HepG2 (cell line): ENCODE results near the gene RBBP8NL. TPM values are rescaled to one million over a fixed set of nuclear protein-coding genes. Genes with fewer than 3 reads are reported as not detected.

Source experiments
- ATAC-seq: fragments of 200-7000 bp; cut with Tn5 transposase; 3 replicates; pipeline ENCODE4 v1.9.1; 2020; ENCODE audit warnings: mild to moderate bottlenecking, moderate library complexity
- BruUV-seq: library from RNA; stranded (reverse); fragments of 400-500 nt; replicated peaks from 2 replicates; lab custom pipeline; 2021; lab: Mats Ljungman, UMichigan
- CTCF ChIA-PET: fragments of 300-600 bp; formaldehyde crosslinking; extraction: SDS; loops from one replicate; lab custom pipeline; 2021; ENCODE audit warnings: low total read pairs, inconsistent platforms, low intra/inter-chr PET ratio; lab: Yijun Ruan, JAX
- POLR2A ChIA-PET: fragments of 350-600 bp; sonication (Branson Sonifier 250); formaldehyde crosslinking; loops from one replicate; lab custom pipeline; 2020; ENCODE audit warnings: antibody characterized with exemption, inconsistent platforms; lab: Yijun Ruan, JAX
- DNase-seq: peaks from one replicate; pipeline ENCODE4 v3.0.0-alpha.2; 2015; ENCODE audit warnings: low spot score
- FAIRE-seq: peaks from 3 replicates; lab custom pipeline; 2011; peaks lifted over from hg19 to GRCh38; lab: Jason Lieb, UNC
- H2AFZ ChIP-seq: one replicate; pipeline ENCODE4 v1.6.1; 2011; ENCODE audit warnings: low read length, inconsistent platforms
- H3K27ac ChIP-seq: fragments of 300-600 bp; 3 replicates; pipeline ENCODE4 v1.8.0; 2011; ENCODE audit warnings: mixed run types, mild to moderate bottlenecking, mixed read lengths, low read length, inconsistent platforms; ENCODE audit not compliant: insufficient read depth; ENCODE audit errors: extremely low read length
- H3K27me3 ChIP-seq, 2 experiments: fragments of 200-600 bp in 1 of 2; 2 replicates in 1 of 2; 3 replicates in 1 of 2; pipeline versions ENCODE4 v1.6.0 to v1.8.0; 2011; ENCODE audit warnings: low read length in 2 of 2, mild to moderate bottlenecking in 2 of 2, moderate library complexity in 2 of 2, inconsistent platforms in 1 of 2; ENCODE audit not compliant: insufficient read depth in 2 of 2, control insufficient read depth in 1 of 2
- H3K36me3 ChIP-seq, 2 experiments: fragments of 200-600 bp in 1 of 2; replicated peaks in 1 of 2; 2 replicates in 1 of 2; 3 replicates in 1 of 2; pipeline versions ENCODE4 v1.5.1 to v1.8.0; 2011; ENCODE audit warnings: low read length in 2 of 2, inconsistent platforms in 1 of 2; ENCODE audit not compliant: insufficient read depth in 2 of 2, control insufficient read depth in 1 of 2
- H3K4me1 ChIP-seq: 2 replicates; pipeline ENCODE4 v1.5.1; 2012; ENCODE audit warnings: low read length, inconsistent platforms; ENCODE audit not compliant: insufficient read depth
- H3K4me2 ChIP-seq: 2 replicates; pipeline ENCODE4 v1.6.0; 2011; ENCODE audit warnings: low read depth, low read length, inconsistent platforms
- H3K4me3 ChIP-seq, 3 experiments: fragments of 200-600 bp in 1 of 3; sonication (generic), shearing (Covaris generic) in 1 of 3; replicated peaks in 1 of 3; 2 replicates each; pipeline ENCODE4 v1.5.1; 2011 to 2016; ENCODE audit warnings: low read length in 3 of 3, inconsistent platforms in 2 of 3, low read depth in 2 of 3, mild to moderate bottlenecking in 2 of 3, control low read depth in 1 of 3, mixed read lengths in 1 of 3; ENCODE audit not compliant: insufficient read depth in 1 of 3
- H3K79me2 ChIP-seq: one replicate; pipeline ENCODE4 v1.6.1; 2011; ENCODE audit warnings: low read length, inconsistent platforms; ENCODE audit not compliant: insufficient read depth
- H3K9ac ChIP-seq: 2 replicates; pipeline ENCODE4 v1.6.0; 2011; ENCODE audit warnings: mild to moderate bottlenecking, low read depth, low read length, inconsistent platforms; ENCODE audit not compliant: insufficient read depth
- H3K9me3 ChIP-seq: 2 replicates; pipeline ENCODE4 v1.5.1; 2012; ENCODE audit warnings: mild to moderate bottlenecking, low read length
- H4K20me1 ChIP-seq: 2 replicates; pipeline ENCODE4 v1.6.0; 2011; ENCODE audit warnings: inconsistent platforms, mild to moderate bottlenecking, low read length, moderate library complexity; ENCODE audit not compliant: insufficient read depth
- AGO2 ChIP-seq: fragments of 200-400 bp; formaldehyde crosslinking; optimal IDR thresholded peaks from 2 replicates; pipeline ENCODE3; 2017; ENCODE audit warnings: mild to moderate bottlenecking, low read depth, low read length, moderate library complexity
- FOXM1 ChIP-seq: sonication (generic); formaldehyde crosslinking; IDR thresholded peaks from 2 replicates; pipeline ENCODE4 v1.5.0; 2020; ENCODE audit warnings: missing genetic modification reagents
- JARID2 ChIP-seq: sonication (generic); formaldehyde crosslinking; IDR thresholded peaks from 2 replicates; pipeline ENCODE4 v1.8.1; 2023; ENCODE audit warnings: missing genetic modification reagents, inconsistent platforms; ENCODE audit not compliant: insufficient replicate concordance
- KDM1A ChIP-seq: IDR thresholded peaks from 2 replicates; pipeline ENCODE4 v1.6.1; 2016; ENCODE audit warnings: missing compliant biosample characterization
- KLF16 ChIP-seq, 2 experiments: sonication (generic) in 1 of 2; formaldehyde crosslinking in 1 of 2; IDR thresholded peaks; 2 replicates each; pipeline versions ENCODE4 v1.6.1 to v1.8.0; 2016 to 2023; ENCODE audit warnings: missing genetic modification reagents in 2 of 2, missing compliant biosample characterization in 1 of 2
- PHF20 ChIP-seq: sonication (generic); formaldehyde crosslinking; IDR thresholded peaks from 2 replicates; pipeline ENCODE4 v1.5.0; 2020; ENCODE audit warnings: mild to moderate bottlenecking, missing genetic modification reagents
- POLR2A ChIP-seq, 2 experiments: IDR thresholded peaks; 2 replicates each; pipeline ENCODE4 v1.6.1; 2011; ENCODE audit warnings: low read depth in 2 of 2, low read length in 2 of 2, mild to moderate bottlenecking in 1 of 2, moderate library complexity in 1 of 2; ENCODE audit not compliant: insufficient read depth in 1 of 2
- REXO4 ChIP-seq: sonication (generic); formaldehyde crosslinking; IDR thresholded peaks from 2 replicates; pipeline ENCODE4 v1.8.0; 2022; ENCODE audit warnings: missing genetic modification reagents, mild to moderate bottlenecking, borderline replicate concordance
- RXRA ChIP-seq: sonication (generic); formaldehyde crosslinking; IDR thresholded peaks from 2 replicates; pipeline ENCODE4 v1.5.1; 2020; ENCODE audit warnings: missing genetic modification reagents
- SCMH1 ChIP-seq: sonication (generic); formaldehyde crosslinking; IDR thresholded peaks from 2 replicates; pipeline ENCODE4 v1.9.0; 2021; ENCODE audit warnings: missing genetic modification reagents, mild to moderate bottlenecking, borderline replicate concordance
- ZNF205 ChIP-seq: IDR thresholded peaks from 2 replicates; pipeline ENCODE4 v1.6.1; 2018; ENCODE audit warnings: missing biosample characterization, missing genetic modification reagents
- ZNF468 ChIP-seq: sonication (generic); formaldehyde crosslinking; IDR thresholded peaks from 2 replicates; pipeline ENCODE4 v1.8.0; 2022; ENCODE audit warnings: mild to moderate bottlenecking, moderate library complexity, missing genetic modification reagents
- ZNF496 ChIP-seq: sonication (generic); formaldehyde crosslinking; IDR thresholded peaks from 2 replicates; pipeline ENCODE4 v1.8.1; 2023; ENCODE audit warnings: mild to moderate bottlenecking, moderate library complexity, missing genetic modification reagents; ENCODE audit not compliant: insufficient replicate concordance
- ZNF790 ChIP-seq: sonication (generic); formaldehyde crosslinking; IDR thresholded peaks from 2 replicates; pipeline ENCODE4 v1.8.0; 2022; ENCODE audit warnings: missing genetic modification reagents, mild to moderate bottlenecking, borderline replicate concordance
- WGBS: methylation state at CpG from one replicate; pipeline ENCODE4 v1.1.6; 2017; ENCODE audit warnings: low lambda C conversion rate; 5-methylcytosine and 5-hydroxymethylcytosine counted together
- in situ Hi-C: cut with HindIII; loops from 2 replicates; pipeline ENCODE4 v1.10.0; 2017; ENCODE audit warnings: low pct_unique_long_range_greater_than_20kb; ENCODE audit not compliant: extremely low pct_ligation_motif_present
- intact Hi-C: fragments of 100-400 bp; cut with micrococcal nuclease; formaldehyde crosslinking; loops from one replicate; pipeline ENCODE4 v1.10.0; 2022; ENCODE audit not compliant: unreplicated experiment
- polyA plus RNA-seq, 8 experiments: library from polyadenylated mRNA; depleted of rRNA in 3 of 8; stranded (reverse) in 7 of 8; unstranded in 1 of 8; fragments of >200 nt; fragmentation: Illumina TruSeq in 4 of 8; extraction: Trizol in 4 of 8; gene quantifications; 2 replicates each; pipeline versions ENCODE4 v1.2.1 to v1.2.3, GENCODE V29; 2011 to 2016; ENCODE audit warnings: low read depth in 4 of 8, missing spikeins in 1 of 8, mixed read lengths in 1 of 8; ENCODE audit not compliant: insufficient read depth in 1 of 8
- total RNA-seq, 5 experiments: library from RNA; depleted of rRNA; stranded (reverse); fragments of >200 nt; fragmentation: Illumina TruSeq; extraction: Trizol; gene quantifications; 2 replicates each; pipeline ENCODE4 v1.2.3, GENCODE V29; 2016; ENCODE audit warnings: low read depth in 1 of 5
- TF ChIP-seq, protein P1 (sequence below): IDR thresholded peaks from 2 replicates; pipeline ENCODE4 v1.6.1; 2018; ENCODE audit warnings: missing genetic modification reagents
- TF ChIP-seq, protein P2 (sequence below): sonication (generic); formaldehyde crosslinking; IDR thresholded peaks from 2 replicates; pipeline ENCODE4 v1.8.0; 2022; ENCODE audit warnings: missing genetic modification reagents, mild to moderate bottlenecking, inconsistent platforms, borderline replicate concordance
- TF ChIP-seq, protein P3 (sequence below), 2 experiments: sonication (generic) in 1 of 2; formaldehyde crosslinking in 1 of 2; IDR thresholded peaks; 2 replicates each; pipeline versions ENCODE4 v1.6.1 to v1.9.0; 2014 to 2022; ENCODE audit warnings: antibody characterized with exemption in 1 of 2, borderline replicate concordance in 1 of 2, inconsistent platforms in 1 of 2, low read depth in 1 of 2, missing genetic modification reagents in 1 of 2

The RBBP8NL gene
- total and polyA plus RNA-seq, 2 of the 13 experiments (the other 11 are each of a cell fraction or from before 2014, with no cell fraction given): 0.69 to 0.86 TPM

DNA sequence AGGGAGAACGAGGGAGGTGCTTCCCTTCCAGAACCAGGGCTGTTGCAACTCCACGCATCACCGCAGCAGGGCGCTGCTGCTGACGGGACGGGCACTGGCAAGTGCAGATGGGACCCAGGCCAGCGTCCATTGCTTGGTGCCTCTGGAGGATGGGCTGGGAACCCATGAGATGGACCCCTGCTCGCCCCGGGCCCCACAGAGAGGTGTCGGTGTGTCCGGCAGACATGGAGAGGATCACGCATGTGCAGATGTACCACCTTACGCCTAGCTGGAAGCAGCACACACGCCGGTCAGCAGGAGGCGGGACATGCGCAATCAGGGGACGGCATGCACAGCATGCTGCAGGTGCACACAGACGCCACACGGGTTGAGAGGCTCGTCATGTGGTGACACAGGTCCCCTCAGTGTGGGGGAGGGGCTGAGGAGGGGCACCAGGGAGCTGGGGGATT, 26.0 kb downstream of the RBBP8NL start:
- Histone ChIP-seq H2AFZ (no peak overlapping the region), H3K4me1 (peaks cover 26% of the 10 kb centered on the region), H3K4me3 (no peak overlapping the region), H3K27me3 (no peaks in the 10 kb centered on the region), H3K27ac (no peak overlapping the region), H3K9me3 (no peaks in the 10 kb centered on the region), H3K9ac (no peak overlapping the region), H3K79me2 (peaks cover 5% of the 10 kb centered on the region), H3K36me3 (peaks cover 2 to 19% of the 10 kb centered on the region in 2 experiments; a peak in 3 of 5 replicates), H4K20me1 (peaks cover 3% of the 10 kb centered on the region; the same call in 1 of the 2 replicates), H3K4me2 (no peak overlapping the region)
- ChIA-PET CTCF (no interaction called here), POLR2A (interaction anchor here (1.6 to 2.6 kb wide), 2 partner anchors 15 to 31 kb away, joined by 4 to 9 read pairs; partner anchors contain the start of gene RPS21)
- in situ Hi-C loops (no loop called here), intact Hi-C loops (no loop called here)
- BruUV-seq: no TSS peak
- ATAC-seq (no peak), FAIRE-seq (no peak), DNase-seq (no peak)
- WGBS: 91% methylated on average over 21 of the region's 21 CpGs
- TF ChIP-seq AGO2: peak; percentile 73
- TF ChIP-seq PHF20 (CRISPR knock-in tag): no peak
- TF ChIP-seq KDM1A (CRISPR knock-in tag): no peak
- no peak for TF ChIP-seq SCMH1 (CRISPR knock-in tag)
- no peak for TF ChIP-seq JARID2 (CRISPR knock-in tag)
- TF ChIP-seq ZNF468 (CRISPR knock-in tag): no peak
- no peak for TF ChIP-seq RXRA (CRISPR knock-in tag)
- no peak for TF ChIP-seq ZNF496 (CRISPR knock-in tag)
- TF ChIP-seq, protein P1, sequence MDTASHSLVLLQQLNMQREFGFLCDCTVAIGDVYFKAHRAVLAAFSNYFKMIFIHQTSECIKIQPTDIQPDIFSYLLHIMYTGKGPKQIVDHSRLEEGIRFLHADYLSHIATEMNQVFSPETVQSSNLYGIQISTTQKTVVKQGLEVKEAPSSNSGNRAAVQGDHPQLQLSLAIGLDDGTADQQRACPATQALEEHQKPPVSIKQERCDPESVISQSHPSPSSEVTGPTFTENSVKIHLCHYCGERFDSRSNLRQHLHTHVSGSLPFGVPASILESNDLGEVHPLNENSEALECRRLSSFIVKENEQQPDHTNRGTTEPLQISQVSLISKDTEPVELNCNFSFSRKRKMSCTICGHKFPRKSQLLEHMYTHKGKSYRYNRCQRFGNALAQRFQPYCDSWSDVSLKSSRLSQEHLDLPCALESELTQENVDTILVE (CRISPR knock-in tag): no peak
- TF ChIP-seq, protein P2, sequence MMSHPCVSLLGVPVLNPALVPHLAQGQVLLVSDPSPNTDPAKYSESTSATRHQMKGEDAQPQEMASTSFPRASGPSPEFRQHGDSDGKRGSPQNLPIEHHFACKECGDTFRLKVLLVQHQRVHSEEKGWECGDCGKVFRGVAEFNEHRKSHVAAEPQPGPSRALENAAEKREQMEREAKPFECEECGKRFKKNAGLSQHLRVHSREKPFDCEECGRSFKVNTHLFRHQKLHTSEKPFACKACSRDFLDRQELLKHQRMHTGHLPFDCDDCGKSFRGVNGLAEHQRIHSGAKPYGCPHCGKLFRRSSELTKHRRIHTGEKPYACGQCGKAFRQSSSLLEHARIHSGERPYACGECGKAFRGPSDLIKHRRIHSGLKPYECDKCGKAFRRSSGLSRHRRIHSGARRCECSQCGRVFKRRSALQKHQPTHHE (CRISPR knock-in tag): no peak
- TF ChIP-seq, protein P3, sequence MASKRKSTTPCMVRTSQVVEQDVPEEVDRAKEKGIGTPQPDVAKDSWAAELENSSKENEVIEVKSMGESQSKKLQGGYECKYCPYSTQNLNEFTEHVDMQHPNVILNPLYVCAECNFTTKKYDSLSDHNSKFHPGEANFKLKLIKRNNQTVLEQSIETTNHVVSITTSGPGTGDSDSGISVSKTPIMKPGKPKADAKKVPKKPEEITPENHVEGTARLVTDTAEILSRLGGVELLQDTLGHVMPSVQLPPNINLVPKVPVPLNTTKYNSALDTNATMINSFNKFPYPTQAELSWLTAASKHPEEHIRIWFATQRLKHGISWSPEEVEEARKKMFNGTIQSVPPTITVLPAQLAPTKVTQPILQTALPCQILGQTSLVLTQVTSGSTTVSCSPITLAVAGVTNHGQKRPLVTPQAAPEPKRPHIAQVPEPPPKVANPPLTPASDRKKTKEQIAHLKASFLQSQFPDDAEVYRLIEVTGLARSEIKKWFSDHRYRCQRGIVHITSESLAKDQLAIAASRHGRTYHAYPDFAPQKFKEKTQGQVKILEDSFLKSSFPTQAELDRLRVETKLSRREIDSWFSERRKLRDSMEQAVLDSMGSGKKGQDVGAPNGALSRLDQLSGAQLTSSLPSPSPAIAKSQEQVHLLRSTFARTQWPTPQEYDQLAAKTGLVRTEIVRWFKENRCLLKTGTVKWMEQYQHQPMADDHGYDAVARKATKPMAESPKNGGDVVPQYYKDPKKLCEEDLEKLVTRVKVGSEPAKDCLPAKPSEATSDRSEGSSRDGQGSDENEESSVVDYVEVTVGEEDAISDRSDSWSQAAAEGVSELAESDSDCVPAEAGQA (IDR thresholded peaks at IDR 0.05; ENCODE audit: low read depth): no peak
- TF ChIP-seq, protein P3 (CRISPR knock-in tag; IDR thresholded peaks at IDR 0.05; ENCODE audit: borderline replicate concordance): no peak
- no peak for TF ChIP-seq REXO4
- no peak for TF ChIP-seq ZNF790 (CRISPR knock-in tag)
- TF ChIP-seq ZNF205: no peak
- TF ChIP-seq KLF16 (CRISPR knock-in tag; IDR thresholded peaks at IDR 0.05): 0 out of 4 replicates have a peak, but pooled peaks of 1 of the 2 experiments have one; percentile 36
- TF ChIP-seq POLR2A (IDR thresholded peaks at IDR 0.05; ENCODE audit: insufficient read depth in 1 of 2, low read depth in 2 of 2, low read length in 2 of 2): 0 out of 4 replicates have a peak, but pooled peaks of 1 of the 2 experiments have one; percentile 29
- no peak for TF ChIP-seq FOXM1 (CRISPR knock-in tag)
